Liver (tissue), 9 donors: ENCODE measurements around the gene ASTN1. TPM values are rescaled to one million over a fixed set of nuclear protein-coding genes. Genes with fewer than 3 reads are reported as not detected.

Source experiments
- DNase-seq: peaks from one replicate; pipeline ENCODE4 v3.0.0-alpha.2; 2017; ENCODE audit warnings: low spot score
- H3K27ac ChIP-seq, 2 donors: one replicate each; pipeline ENCODE4 v1.7.0; 2013; ENCODE audit warnings: inconsistent platforms in 2 of 2, low read length in 2 of 2, control low read depth in 1 of 2, low read depth in 1 of 2, mild to moderate bottlenecking in 1 of 2
- H3K27me3 ChIP-seq, 4 donors: one replicate each; pipeline versions ENCODE4 v1.6.1 to v1.7.0; 2013; ENCODE audit warnings: low read length in 3 of 4, inconsistent platforms in 1 of 4, mild to moderate bottlenecking in 1 of 4, moderate library complexity in 1 of 4; ENCODE audit not compliant: control insufficient read depth in 4 of 4, insufficient read depth in 4 of 4
- H3K36me3 ChIP-seq, 4 donors: one replicate each; pipeline versions ENCODE4 v1.6.1 to v1.7.0; 2013; ENCODE audit warnings: low read length in 3 of 4, mild to moderate bottlenecking in 3 of 4, low read depth in 1 of 4, moderate library complexity in 1 of 4; ENCODE audit not compliant: control insufficient read depth in 4 of 4, insufficient read depth in 3 of 4
- H3K4me1 ChIP-seq, 4 donors: one replicate each; pipeline versions ENCODE4 v1.6.1 to v1.7.0; 2013; ENCODE audit warnings: low read length in 3 of 4, mild to moderate bottlenecking in 3 of 4, moderate library complexity in 1 of 4; ENCODE audit not compliant: control insufficient read depth in 4 of 4, insufficient read depth in 4 of 4
- H3K4me3 ChIP-seq, 3 donors: one replicate each; pipeline versions ENCODE4 v1.6.1 to v1.7.0; 2013; ENCODE audit warnings: low read length in 3 of 3, control low read depth in 1 of 3, low read depth in 1 of 3, mild to moderate bottlenecking in 1 of 3
- H3K9ac ChIP-seq, 2 donors: one replicate each; pipeline ENCODE4 v1.7.0; 2013; ENCODE audit warnings: low read length in 2 of 2, mild to moderate bottlenecking in 2 of 2, moderate library complexity in 2 of 2, control low read depth in 1 of 2, low read depth in 1 of 2
- H3K9me3 ChIP-seq, 4 donors: one replicate each; pipeline versions ENCODE4 v1.6.1 to v1.7.0; 2013; ENCODE audit warnings: low read length in 3 of 4; ENCODE audit not compliant: control insufficient read depth in 4 of 4
- FOXA1 ChIP-seq: IDR thresholded peaks from 2 replicates; pipeline ENCODE4 v1.6.1; 2016; ENCODE audit warnings: antibody characterized with exemption
- FOXA2 ChIP-seq: IDR thresholded peaks from 2 replicates; pipeline ENCODE4 v1.6.1; 2016; ENCODE audit warnings: antibody characterized with exemption
- GABPA ChIP-seq, 2 donors: IDR thresholded peaks in 1 of 2; conservative IDR thresholded peaks in 1 of 2; 2 replicates each; pipeline ENCODE4 v1.6.1; 2016; ENCODE audit warnings: antibody characterized with exemption in 2 of 2, mild to moderate bottlenecking in 1 of 2, moderate library complexity in 1 of 2
- HNF4A ChIP-seq, 2 donors: conservative IDR thresholded peaks; 2 replicates each; pipeline ENCODE4 v1.6.1; 2016; ENCODE audit warnings: antibody characterized with exemption in 2 of 2, mild to moderate bottlenecking in 2 of 2
- HNF4G ChIP-seq: IDR thresholded peaks from 2 replicates; pipeline ENCODE4 v1.6.1; 2016; ENCODE audit warnings: antibody characterized with exemption
- JUND ChIP-seq, 2 donors: IDR thresholded peaks; 2 replicates each; pipeline ENCODE4 v1.6.1; 2016; ENCODE audit warnings: antibody characterized with exemption in 2 of 2
- NR2F2 ChIP-seq: IDR thresholded peaks from 2 replicates; pipeline ENCODE4 v1.6.1; 2016; ENCODE audit warnings: antibody characterized with exemption
- RAD21 ChIP-seq, 2 donors: IDR thresholded peaks; 2 replicates each; pipeline ENCODE4 v1.6.1; 2016; ENCODE audit warnings: antibody characterized with exemption in 2 of 2, mild to moderate bottlenecking in 2 of 2
- REST ChIP-seq: IDR thresholded peaks from 2 replicates; pipeline ENCODE4 v1.6.1; 2016; ENCODE audit warnings: antibody characterized with exemption, mild to moderate bottlenecking
- RXRA ChIP-seq, 2 donors: IDR thresholded peaks; 2 replicates each; pipeline ENCODE4 v1.6.1; 2017 to 2018; ENCODE audit warnings: antibody characterized with exemption in 2 of 2, mild to moderate bottlenecking in 1 of 2
- SP1 ChIP-seq: IDR thresholded peaks from 2 replicates; pipeline ENCODE4 v1.6.1; 2018; ENCODE audit warnings: antibody characterized with exemption, mild to moderate bottlenecking
- TAF1 ChIP-seq: conservative IDR thresholded peaks from 2 replicates; pipeline ENCODE4 v1.6.1; 2016; ENCODE audit warnings: antibody characterized with exemption, mild to moderate bottlenecking
- YY1 ChIP-seq: IDR thresholded peaks from 2 replicates; pipeline ENCODE4 v1.6.1; 2016; ENCODE audit warnings: antibody characterized with exemption, mild to moderate bottlenecking
- ZBTB33 ChIP-seq: IDR thresholded peaks from 2 replicates; pipeline ENCODE4 v1.6.1; 2016; ENCODE audit warnings: antibody characterized with exemption
- WGBS: extraction: QIAGEN DNeasy Blood & Tissue Kit; methylation state at CpG from one replicate; pipeline ENCODE4 v1.1.7; 2013; 5-methylcytosine and 5-hydroxymethylcytosine counted together
- polyA plus RNA-seq, 2 donors: library from polyadenylated mRNA; stranded (reverse) in 1 of 2; unstranded in 1 of 2; fragments of 200-250 nt in 1 of 2; fragments of >200 nt in 1 of 2; fragmentation: Nextera tagmentation in 1 of 2; extraction: Ambion mirVana in 1 of 2; gene quantifications; one replicate each; pipeline versions ENCODE4 v1.2.1 to v1.2.3, GENCODE V29; 2013 to 2015
- total RNA-seq, 2 donors: library from RNA; depleted of rRNA; stranded (reverse); fragments of >200 nt; gene quantifications; one replicate each; pipeline ENCODE4 v1.2.3, GENCODE V29; 2014
- TF ChIP-seq, protein P1 (sequence below): IDR thresholded peaks from 2 replicates; pipeline ENCODE4 v1.6.1; 2016; ENCODE audit warnings: antibody characterized with exemption
- TF ChIP-seq, protein P2 (sequence below): fragments of 150-350 bp; IDR thresholded peaks from 2 replicates; pipeline ENCODE4 v1.5.1; 2017; ENCODE audit warnings: improper control_type of control experiment, low read depth, low read length; ENCODE audit not compliant: missing input control
- TF ChIP-seq, protein P3 (sequence below): IDR thresholded peaks from 2 replicates; pipeline ENCODE4 v1.6.1; 2016; ENCODE audit warnings: antibody characterized with exemption
- donor health status: healthy.
- donor health status: healthy.
- donor health status: healthy.
- donor health status: healthy.
- donor health status: healthy.

ASTN1 gene
- total and polyA plus RNA-seq, 4 donors: 0.10 to 0.28 (median 0.18) TPM

DNA sequence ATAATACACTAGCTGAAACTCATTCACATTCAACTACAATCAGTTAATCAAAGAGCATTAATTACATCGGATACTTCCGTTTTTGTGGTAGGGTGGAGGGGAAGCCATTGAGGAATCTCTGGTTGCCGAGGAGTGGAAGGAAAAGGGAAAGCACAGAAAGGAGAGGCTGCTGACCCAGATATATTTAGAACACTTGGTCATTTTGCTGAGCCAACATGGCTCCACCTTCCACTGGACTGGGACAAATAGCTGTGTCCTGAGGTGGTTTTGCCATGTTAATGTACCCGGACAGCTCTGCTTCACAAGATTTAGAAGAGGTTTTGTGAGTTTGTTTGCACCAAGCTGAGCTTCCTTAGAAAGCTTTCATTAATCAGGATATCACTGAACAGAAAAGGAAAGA lies 26.2 kb downstream of the ASTN1 start:
- 82% methylated on average over 4 of the region's 4 CpGs for WGBS
- Histone ChIP-seq H3K36me3 (no peaks in the 10 kb centered on the region), H3K27ac (no peak overlapping the region), H3K4me3 (no peak overlapping the region), H3K27me3 (peaks cover 0 to 3% (median under 1%) of the 10 kb centered on the region in 4 donors), H3K4me1 (no peaks in the 10 kb centered on the region), H3K9me3 (no peaks in the 10 kb centered on the region), H3K9ac (no peak overlapping the region)
- DNase-seq: no peak
- no peak for TF ChIP-seq FOXA2
- no peak for TF ChIP-seq FOXA1
- TF ChIP-seq YY1: no peak
- no peak for TF ChIP-seq RAD21 (IDR thresholded peaks at IDR 0.05)
- TF ChIP-seq, protein P1, sequence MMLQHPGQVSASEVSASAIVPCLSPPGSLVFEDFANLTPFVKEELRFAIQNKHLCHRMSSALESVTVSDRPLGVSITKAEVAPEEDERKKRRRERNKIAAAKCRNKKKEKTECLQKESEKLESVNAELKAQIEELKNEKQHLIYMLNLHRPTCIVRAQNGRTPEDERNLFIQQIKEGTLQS: no peak
- TF ChIP-seq TAF1: no peak

GRCh38 chr1:177137814-177138213 lies 26.7 kb downstream of the ASTN1 start:
- Histone ChIP-seq H3K36me3 (no peaks in the 10 kb centered on the region), H3K4me1 (no peaks in the 10 kb centered on the region), H3K27ac (no peak overlapping the region), H3K4me3 (no peak overlapping the region), H3K9me3 (no peaks in the 10 kb centered on the region), H3K9ac (no peak overlapping the region), H3K27me3 (peaks cover 0 to 2% (median under 1%) of the 10 kb centered on the region in 4 donors)
- 31% methylated on average over 1 of the region's 1 CpG for WGBS
- DNase-seq: no peak
- no peak for TF ChIP-seq SP1
- no peak for TF ChIP-seq GABPA (IDR thresholded peaks at IDR 0.05 in 1 of 2, conservative IDR thresholded peaks at IDR 0.05 in 1 of 2)
- no peak for TF ChIP-seq FOXA2
- no peak for TF ChIP-seq REST
- no peak for TF ChIP-seq ZBTB33
- no peak for TF ChIP-seq FOXA1
- TF ChIP-seq HNF4A (conservative IDR thresholded peaks at IDR 0.05): no peak

GRCh38 chr1:177135250-177135649 lies 29.3 kb downstream of the ASTN1 start:
- WGBS: 61% methylated on average over 4 of the region's 4 CpGs
- TF ChIP-seq YY1 (no peak), HNF4G (no peak), TAF1 (no peak), RXRA (IDR thresholded peaks at IDR 0.05) (no peak), JUND (IDR thresholded peaks at IDR 0.05) (no peak), NR2F2 (no peak)
- TF ChIP-seq, protein P2, sequence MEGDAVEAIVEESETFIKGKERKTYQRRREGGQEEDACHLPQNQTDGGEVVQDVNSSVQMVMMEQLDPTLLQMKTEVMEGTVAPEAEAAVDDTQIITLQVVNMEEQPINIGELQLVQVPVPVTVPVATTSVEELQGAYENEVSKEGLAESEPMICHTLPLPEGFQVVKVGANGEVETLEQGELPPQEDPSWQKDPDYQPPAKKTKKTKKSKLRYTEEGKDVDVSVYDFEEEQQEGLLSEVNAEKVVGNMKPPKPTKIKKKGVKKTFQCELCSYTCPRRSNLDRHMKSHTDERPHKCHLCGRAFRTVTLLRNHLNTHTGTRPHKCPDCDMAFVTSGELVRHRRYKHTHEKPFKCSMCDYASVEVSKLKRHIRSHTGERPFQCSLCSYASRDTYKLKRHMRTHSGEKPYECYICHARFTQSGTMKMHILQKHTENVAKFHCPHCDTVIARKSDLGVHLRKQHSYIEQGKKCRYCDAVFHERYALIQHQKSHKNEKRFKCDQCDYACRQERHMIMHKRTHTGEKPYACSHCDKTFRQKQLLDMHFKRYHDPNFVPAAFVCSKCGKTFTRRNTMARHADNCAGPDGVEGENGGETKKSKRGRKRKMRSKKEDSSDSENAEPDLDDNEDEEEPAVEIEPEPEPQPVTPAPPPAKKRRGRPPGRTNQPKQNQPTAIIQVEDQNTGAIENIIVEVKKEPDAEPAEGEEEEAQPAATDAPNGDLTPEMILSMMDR: no peak
- TF ChIP-seq, protein P3, sequence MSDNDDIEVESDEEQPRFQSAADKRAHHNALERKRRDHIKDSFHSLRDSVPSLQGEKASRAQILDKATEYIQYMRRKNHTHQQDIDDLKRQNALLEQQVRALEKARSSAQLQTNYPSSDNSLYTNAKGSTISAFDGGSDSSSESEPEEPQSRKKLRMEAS: no peak
- TF ChIP-seq, protein P1: no peak
- Histone ChIP-seq H3K4me1 (no peaks in the 10 kb centered on the region), H3K36me3 (no peaks in the 10 kb centered on the region), H3K9me3 (no peaks in the 10 kb centered on the region), H3K4me3 (no peak overlapping the region), H3K9ac (no peak overlapping the region), H3K27me3 (peaks cover 0 to 2% (median 0%) of the 10 kb centered on the region in 4 donors), H3K27ac (no peak overlapping the region)
- DNase-seq: no peak
